Middle frontal gyrus (tissue), 1 donor: Measurements from ENCODE around the gene ZIC2.

Experiments used
- DNase-seq: peaks from one replicate; pipeline ENCODE4 v3.0.0-alpha.2; 2015; ENCODE audit warnings: low spot score; ENCODE audit errors: extremely low spot score

ZIC2 gene

GRCh38 chr13:99985886-99986527 lies 4.4 kb downstream of the ZIC2 start:
- no peak for DNase-seq

GRCh38 chr13:99986741-99987140 lies 5.2 kb downstream of the ZIC2 start:
- no peak for DNase-seq

- no peak for DNase-seq
Observed at GRCh38 chr13:99987154-99988019, 5.8 kb downstream of the ZIC2 start.

- DNase-seq, result no peak
Observed at GRCh38 chr13:99988529-99989275, 7.1 kb downstream of the ZIC2 start.

- DNase-seq, result no peak
Observed at GRCh38 chr13:99989276-99990125, 7.9 kb downstream of the ZIC2 start.

GRCh38 chr13:99990126-99990977 lies 8.8 kb downstream of the ZIC2 start:
- DNase-seq, result no peak

- no peak for DNase-seq
Observed at GRCh38 chr13:99991013-99991827, 9.6 kb downstream of the ZIC2 start.

GRCh38 chr13:99991828-99992775 lies 10.5 kb downstream of the ZIC2 start:
- no peak for DNase-seq

GRCh38 chr13:99992949-99993351 lies 11.4 kb downstream of the ZIC2 start:
- no peak for DNase-seq

GRCh38 chr13:99993660-99994637 lies 12.4 kb downstream of the ZIC2 start:
- DNase-seq, result no peak

GRCh38 chr13:99994638-99995020 lies 13.0 kb downstream of the ZIC2 start:
- no peak for DNase-seq

GRCh38 chr13:99995104-99995588 lies 13.6 kb downstream of the ZIC2 start:
- no peak for DNase-seq

GRCh38 chr13:99995589-99996380 lies 14.2 kb downstream of the ZIC2 start:
- no peak for DNase-seq

GRCh38 chr13:99996381-99996973 lies 14.9 kb downstream of the ZIC2 start:
- DNase-seq, result no peak

- DNase-seq, result no peak
Observed at GRCh38 chr13:99997702-99998214, 16.2 kb downstream of the ZIC2 start.
